Hematopoietic multipotent progenitor cell treated with erythropoietin and hydrocortisone succinate and interleukin-3 and kit ligand, for 4 days (in vitro differentiated cells): ENCODE measurements around the gene CELF2.

Experiments
- DNase-seq: peaks from one replicate; pipeline ENCODE4 v3.0.0-alpha.2; 2015

CELF2 gene

GRCh38 chr10:11257440-11258090 lies 239.9 kb downstream of the CELF2 start:
- no peak for DNase-seq

- DNase-seq, result no peak
These were observed 242.5 kb downstream of the CELF2 start for GRCh38 chr10:11260170-11260569.

GRCh38 chr10:11261143-11261542 lies 243.5 kb downstream of the CELF2 start:
- no peak for DNase-seq

GRCh38 chr10:11261687-11262493 lies 244.2 kb downstream of the CELF2 start:
- DNase-seq, result no peak

GRCh38 chr10:11262494-11263345 lies 245.0 kb downstream of the CELF2 start:
- DNase-seq, result no peak

- DNase-seq, result no peak
These were observed 246.1 kb downstream of the CELF2 start for GRCh38 chr10:11263767-11264166.

GRCh38 chr10:11264296-11265048 lies 246.8 kb downstream of the CELF2 start:
- DNase-seq, result no peak

- DNase-seq, result no peak
These were observed 247.8 kb downstream of the CELF2 start for GRCh38 chr10:11265484-11265883.

GRCh38 chr10:11266426-11266825 lies 248.8 kb downstream of the CELF2 start:
- no peak for DNase-seq

- peak; percentile 84 for DNase-seq
These were observed 252.6 kb downstream of the CELF2 start for GRCh38 chr10:11270135-11270857.

- DNase-seq, result no peak
These were observed 253.1 kb downstream of the CELF2 start for GRCh38 chr10:11270858-11271179.

GRCh38 chr10:11272915-11273389 lies 255.3 kb downstream of the CELF2 start:
- peak; percentile 42 for DNase-seq

- DNase-seq, result no peak
These were observed 256.8 kb downstream of the CELF2 start for GRCh38 chr10:11274452-11274851.

- DNase-seq, result no peak
These were observed 258.0 kb downstream of the CELF2 start for GRCh38 chr10:11275651-11276050.

- DNase-seq, result no peak
These were observed 258.8 kb downstream of the CELF2 start for GRCh38 chr10:11276449-11276990.

GRCh38 chr10:11279314-11279713 lies 261.6 kb downstream of the CELF2 start:
- DNase-seq, result no peak

- no peak for DNase-seq
These were observed 262.7 kb downstream of the CELF2 start for GRCh38 chr10:11280187-11280932.

- peak; percentile 19 for DNase-seq
These were observed 264.5 kb downstream of the CELF2 start for GRCh38 chr10:11282156-11282555.

GRCh38 chr10:11282661-11283060 lies 265.0 kb downstream of the CELF2 start:
- no peak for DNase-seq

GRCh38 chr10:11284291-11285085 lies 266.8 kb downstream of the CELF2 start:
- no peak for DNase-seq
